WI38 (cell line): ENCODE measurements around the gene TRMT61A.

Experiments used
- H3K4me3 ChIP-seq: 2 replicates; pipeline ENCODE4 v1.5.1; 2011; ENCODE audit warnings: low read depth, mild to moderate bottlenecking, control low read depth, low read length
- CTCF ChIP-seq: IDR thresholded peaks from 2 replicates; pipeline ENCODE4 v1.5.1; 2012; ENCODE audit warnings: low read depth, mild to moderate bottlenecking, control low read depth, low read length

The TRMT61A gene

GRCh38 chr14:103530831-103531230 is 1.8 kb downstream of the TRMT61A start:
- H3K4me3 ChIP-seq, result no peak overlapping the region
- TF ChIP-seq CTCF, result no peak

- no peak overlapping the region for H3K4me3 ChIP-seq
- TF ChIP-seq CTCF, result no peak
Measured at GRCh38 chr14:103531421-103532215, 2.6 kb downstream of the TRMT61A start.

- no peak for TF ChIP-seq CTCF
- no peak overlapping the region for H3K4me3 ChIP-seq
Measured at GRCh38 chr14:103532216-103533136, 3.5 kb downstream of the TRMT61A start.

- no peak for TF ChIP-seq CTCF
- H3K4me3 ChIP-seq, result no peak overlapping the region
Measured at GRCh38 chr14:103533137-103533998, 4.4 kb downstream of the TRMT61A start.

- no peak for TF ChIP-seq CTCF
- H3K4me3 ChIP-seq, result no peak overlapping the region
Measured at GRCh38 chr14:103533999-103534575, 5.1 kb downstream of the TRMT61A start.

GRCh38 chr14:103534576-103535061 is 5.6 kb downstream of the TRMT61A start:
- no peak for TF ChIP-seq CTCF

More at GRCh38 chr14:103534576-103535061, 5.6 kb downstream of the TRMT61A start:
- H3K4me3 ChIP-seq, result no peak overlapping the region
